Mammary epithelial cell (primary cell): Measurements from ENCODE around the gene FAM89A.

Experiments used
- CTCF ChIP-seq, 2 donors: IDR thresholded peaks in 1 of 2; conservative IDR thresholded peaks in 1 of 2; 2 replicates each; pipeline ENCODE4 v1.5.1; 2011 to 2012; ENCODE audit warnings: inconsistent platforms in 2 of 2, low read length in 2 of 2, mild to moderate bottlenecking in 2 of 2, control low read depth in 1 of 2, low read depth in 1 of 2; ENCODE audit not compliant: insufficient read depth in 1 of 2; ENCODE audit errors: extremely low read depth in 1 of 2
- EZH2 ChIP-seq: IDR thresholded peaks from 2 replicates; pipeline ENCODE4 v1.6.1; 2012; ENCODE audit warnings: low read length, inconsistent platforms, borderline replicate concordance

- TF ChIP-seq CTCF (conservative IDR thresholded peaks at IDR 0.05 in 1 of 2, IDR thresholded peaks at IDR 0.05 in 1 of 2; ENCODE audit: extremely low read depth in 1 of 2, insufficient read depth in 1 of 2, low read depth in 1 of 2, low read length in 2 of 2) = no peak
- TF ChIP-seq EZH2 = no peak
Measured at GRCh38 chr1:231050395-231050794, 10.3 kb upstream of the FAM89A start.
